GM21619 (cell line): ENCODE results near the gene LCE6A.

Source experiments
- ATAC-seq: cut with Tn5 transposase; IDR thresholded peaks from one replicate; pipeline ENCODE4 v1.9.1; 2021; ENCODE audit not compliant: unreplicated experiment

The LCE6A gene, protein sequence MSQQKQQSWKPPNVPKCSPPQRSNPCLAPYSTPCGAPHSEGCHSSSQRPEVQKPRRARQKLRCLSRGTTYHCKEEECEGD

DNA sequence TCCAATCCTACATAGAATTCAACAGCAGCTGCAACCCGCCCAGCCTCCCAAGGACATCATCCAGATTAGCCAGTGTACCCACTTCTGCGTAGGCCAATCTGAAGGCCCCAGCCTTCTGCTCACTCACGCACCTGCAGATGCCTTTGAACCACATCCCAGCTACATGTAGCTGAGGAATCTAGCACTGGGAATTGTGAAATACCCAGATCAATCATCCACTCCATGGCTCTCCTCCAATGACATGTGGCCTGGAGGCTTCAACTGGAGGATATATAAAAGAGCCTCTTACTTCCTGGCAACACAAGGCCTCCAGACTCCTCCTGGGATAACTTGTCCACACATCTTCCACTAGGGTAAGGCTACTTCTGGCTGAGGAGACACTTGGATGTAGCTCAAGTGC lies at the start of gene LCE6A:
TSS of gene LCE6A (plus strand) at position 301 of the 400 bp plus-strand sequence. CDS start 665 bp downstream, outside the sequence.
- no peak for ATAC-seq

DNA sequence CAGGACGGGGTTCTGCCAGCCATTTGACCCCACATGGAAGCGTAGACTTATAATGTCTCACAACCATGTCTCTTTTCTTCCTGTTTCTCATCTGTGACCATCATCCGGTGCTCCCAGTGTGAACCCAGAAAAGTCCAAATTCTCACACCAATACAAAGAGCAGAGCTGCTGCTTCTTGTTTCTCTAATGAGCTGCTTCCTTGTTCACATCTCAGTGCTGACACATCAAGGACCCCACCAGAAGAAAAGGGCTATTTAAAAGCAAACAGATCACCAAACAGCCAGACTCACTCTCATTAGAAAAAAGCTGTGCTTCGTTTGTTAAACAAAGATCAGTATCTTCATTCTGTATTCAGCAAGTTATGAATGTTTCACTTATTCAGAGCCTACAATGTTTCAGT lies 47.0 kb upstream of the LCE6A start:
- no peak for ATAC-seq

DNA sequence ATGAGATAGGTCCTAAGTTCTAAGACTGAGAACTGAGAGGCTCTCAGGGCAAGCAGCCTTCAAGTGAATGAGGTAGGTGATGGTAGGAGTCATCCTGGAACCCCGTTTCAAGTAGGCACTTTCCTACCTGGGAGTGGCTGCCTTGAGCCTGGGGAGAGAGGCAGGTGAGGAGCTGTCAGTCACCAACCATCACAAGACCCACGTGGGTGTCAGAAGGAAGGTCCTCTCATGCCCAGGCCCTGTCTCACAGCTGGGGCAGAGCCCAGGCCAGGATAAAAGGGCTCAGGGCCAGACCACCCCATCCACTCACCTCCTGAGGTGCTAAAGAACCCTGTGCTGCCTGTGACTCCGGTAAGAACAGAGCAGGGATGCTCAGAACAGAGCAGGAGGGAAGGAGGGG lies 46.2 kb upstream of the LCE6A start, which contains the start of gene LCE1D:
TSS of gene LCE1D (plus strand) at position 301 of the 400 bp plus-strand sequence. CDS start 1,074 bp downstream, outside the sequence.
- ATAC-seq: no peak

DNA sequence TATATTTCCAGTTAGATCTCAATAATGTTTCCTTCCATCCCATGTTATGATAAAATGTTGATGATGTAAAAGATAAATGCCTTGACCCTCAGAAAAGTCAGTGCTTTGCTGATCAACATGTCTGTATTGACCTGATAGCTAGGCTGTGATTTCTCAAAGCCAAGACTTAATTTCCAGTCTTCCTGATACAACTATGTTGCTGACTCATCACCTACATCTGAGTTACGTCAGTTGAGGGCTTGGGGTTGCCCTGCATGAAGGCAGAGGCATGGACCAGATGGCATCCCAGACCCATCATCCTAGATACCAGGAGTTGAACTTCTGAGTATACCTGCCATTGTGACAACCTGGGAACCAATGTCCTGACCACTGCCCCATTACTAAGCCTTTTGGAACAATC lies 41.3 kb upstream of the LCE6A start:
- no peak for ATAC-seq

DNA sequence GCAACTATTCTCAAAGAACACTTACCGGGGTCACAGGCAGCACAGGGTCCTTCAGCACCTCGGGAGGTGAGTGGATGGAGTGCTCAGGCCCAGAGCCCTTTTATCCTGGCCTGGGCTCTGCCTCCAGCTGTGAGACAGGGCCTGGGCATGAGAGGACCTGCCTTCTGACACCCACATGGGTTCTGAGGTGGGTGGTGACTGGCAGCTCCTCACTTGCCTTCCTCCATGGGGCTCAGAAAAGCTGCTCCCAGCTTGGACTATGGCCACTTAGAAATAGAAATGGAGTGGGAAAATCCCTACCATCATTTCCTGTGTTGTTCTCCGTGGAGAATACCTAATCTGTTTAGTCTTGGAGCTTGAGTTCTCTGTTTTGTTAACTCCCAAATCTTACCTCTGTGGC lies 36.1 kb upstream of the LCE6A start, which contains the start of gene LCE1C:
TSS of gene LCE1C (minus strand) at position 76 of the 400 bp plus-strand sequence. CDS start 1,173 bp downstream, outside the sequence.
- no peak for ATAC-seq

DNA sequence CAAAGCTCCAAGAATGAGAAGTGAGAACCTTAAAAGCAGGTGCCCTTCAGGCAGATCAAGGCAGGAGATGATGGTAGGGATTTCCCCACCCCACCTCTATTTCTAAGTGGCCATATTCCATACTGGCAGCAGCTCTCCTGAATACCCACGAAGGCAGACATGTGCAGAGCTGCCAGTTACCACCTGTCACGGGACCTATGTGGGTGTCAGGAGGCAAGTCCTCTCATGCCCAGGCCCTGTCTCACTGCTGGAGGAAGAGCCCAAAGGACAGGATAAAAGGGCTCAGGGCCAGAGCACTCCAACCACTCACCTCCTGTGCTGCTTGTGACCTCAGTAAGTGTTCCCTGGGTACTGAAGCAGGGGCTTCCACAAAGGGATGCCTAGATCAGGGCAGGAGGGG lies 31.6 kb upstream of the LCE6A start:
- ATAC-seq: no peak

DNA sequence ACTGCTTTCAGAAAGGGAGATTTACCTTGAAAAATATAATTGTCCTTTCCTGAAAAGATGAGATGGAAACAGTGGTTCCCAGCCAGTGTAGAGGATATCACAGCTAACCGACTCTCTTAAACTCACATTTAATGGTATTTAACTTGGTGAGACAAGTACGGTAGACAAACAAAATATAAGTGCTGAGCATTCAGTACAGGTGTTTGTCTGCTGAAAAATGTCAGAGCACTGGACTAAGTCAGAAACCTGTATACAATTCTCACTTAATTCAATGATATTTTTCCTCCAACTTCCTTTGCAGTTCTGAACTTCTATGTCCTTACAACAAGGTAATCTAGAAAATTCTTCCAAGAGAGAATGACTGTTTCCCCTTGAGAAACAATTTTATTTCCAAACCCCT lies 31.0 kb upstream of the LCE6A start, which contains the start of gene LCE1B:
TSS of gene LCE1B (plus strand) at position 301 of the 400 bp plus-strand sequence. CDS start 476 bp downstream, outside the sequence.
- no peak for ATAC-seq

DNA sequence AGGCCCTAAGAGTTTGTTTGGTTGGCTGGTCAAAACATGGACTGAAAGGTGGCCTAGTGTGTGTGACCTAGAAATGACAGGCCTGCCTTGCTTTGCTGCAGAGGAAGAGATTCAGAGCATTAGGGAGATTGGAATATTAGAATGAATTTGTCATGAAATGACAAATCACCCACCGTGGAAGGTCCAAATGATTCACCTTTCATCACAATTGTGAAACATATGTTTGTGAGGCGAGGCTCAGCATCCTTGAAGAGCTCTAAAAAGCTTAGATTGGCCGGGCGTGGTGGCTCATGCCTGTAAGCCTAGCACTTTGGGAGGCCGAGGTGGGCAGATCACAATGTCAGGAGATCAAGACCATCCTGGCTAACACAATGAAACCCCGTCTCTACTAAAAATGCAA lies 25.3 kb upstream of the LCE6A start:
- no peak for ATAC-seq

DNA sequence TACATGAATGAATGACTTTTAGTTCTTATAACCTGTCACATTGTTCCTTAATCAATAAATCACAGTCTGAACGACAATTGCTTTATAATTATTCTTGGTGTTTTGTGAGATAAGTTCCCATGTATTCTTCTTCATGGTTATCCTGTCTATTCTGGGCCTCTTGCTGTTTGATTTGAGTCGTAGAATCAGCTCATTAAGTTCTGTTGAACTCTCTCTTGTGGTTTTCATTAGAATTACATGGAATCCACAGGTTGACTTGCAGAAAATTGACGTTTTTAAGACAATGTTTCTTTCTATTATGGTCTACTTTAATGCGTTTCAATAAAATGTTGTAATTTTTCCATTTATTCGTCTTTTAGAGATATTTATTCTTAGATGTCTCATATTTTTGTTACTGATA lies 19.4 kb upstream of the LCE6A start:
- no peak for ATAC-seq

DNA sequence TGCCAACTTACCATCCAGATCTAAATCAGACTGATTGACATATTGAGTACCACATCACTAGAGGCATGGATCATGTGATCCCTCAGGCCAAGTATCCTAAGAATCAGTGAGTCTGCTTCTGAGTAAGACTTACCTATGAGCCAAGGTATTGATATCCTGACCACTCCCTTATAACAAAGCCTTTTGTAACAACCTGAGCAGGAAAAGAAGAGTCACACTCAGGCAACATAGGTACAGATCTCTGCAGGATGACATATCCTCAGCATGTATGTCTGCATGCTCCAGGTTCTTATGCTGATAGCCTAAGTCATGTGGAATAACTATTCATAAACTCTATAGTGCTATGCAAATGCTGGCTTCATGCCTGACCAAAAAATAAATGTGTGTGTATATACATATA lies 17.7 kb upstream of the LCE6A start:
- no peak for ATAC-seq

DNA sequence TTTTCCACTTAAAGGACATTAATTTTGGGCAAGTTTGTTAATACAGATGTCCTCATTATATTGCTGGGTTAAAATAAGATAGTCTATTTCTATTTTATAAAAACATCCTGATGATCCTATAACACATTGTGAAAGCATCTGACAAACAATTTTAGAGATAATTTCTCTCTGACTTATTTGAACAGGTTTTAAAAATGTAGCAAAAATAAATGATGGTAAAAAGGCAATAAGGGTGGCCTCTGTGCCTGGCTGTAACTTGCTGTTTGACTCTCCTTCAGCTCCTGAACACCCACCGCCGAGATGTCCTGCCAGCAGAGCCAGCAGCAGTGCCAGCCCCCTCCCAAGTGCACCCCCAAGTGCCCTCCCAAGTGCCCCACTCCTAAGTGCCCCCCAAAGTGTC lies 15.5 kb upstream of the LCE6A start, which contains the start of gene LCE1A:
TSS of gene LCE1A (plus strand) at position 301 of the 400 bp plus-strand sequence. CDS start at position 301, 0 bp downstream.
- ATAC-seq: no peak

DNA sequence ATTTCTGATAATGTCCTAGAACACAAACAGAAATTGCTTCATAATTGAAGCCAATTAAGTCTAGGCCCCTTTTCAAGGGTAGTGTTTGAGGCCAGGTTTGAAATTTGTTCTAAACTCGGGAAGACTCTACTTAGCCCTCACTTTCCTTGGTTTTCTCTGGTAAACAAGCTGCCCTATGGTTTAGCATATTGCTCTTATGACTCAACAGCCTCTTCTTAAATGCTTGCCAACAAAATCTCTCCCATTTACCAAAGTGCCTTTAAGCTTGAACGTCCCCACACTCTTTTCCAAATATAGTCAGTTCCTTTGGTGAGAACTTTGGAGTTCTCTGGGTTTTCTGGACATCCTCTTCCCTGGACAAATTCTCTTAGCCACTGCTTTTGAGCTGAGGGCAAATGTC lies 5.8 kb upstream of the LCE6A start:
- no peak for ATAC-seq

DNA sequence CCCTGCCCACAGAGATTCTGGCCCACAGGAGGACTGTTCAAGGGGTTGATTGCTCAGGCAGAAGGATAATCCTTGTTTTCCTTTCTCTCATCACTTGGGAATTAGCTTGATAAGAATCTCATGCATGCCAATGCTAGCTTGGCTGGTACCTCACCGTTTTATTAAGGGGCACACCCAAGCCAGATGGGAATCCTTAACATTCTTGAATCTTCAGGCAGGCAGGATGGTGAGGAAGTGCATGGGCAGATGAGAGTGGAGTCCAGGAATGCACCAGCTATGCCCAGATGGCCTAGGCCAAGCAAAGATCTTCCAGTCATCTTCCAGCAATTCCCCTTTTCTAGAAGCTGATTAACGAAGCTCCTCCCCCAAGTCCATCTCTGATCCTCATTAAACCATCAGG lies 13.0 kb downstream of the LCE6A start:
- no peak for ATAC-seq

DNA sequence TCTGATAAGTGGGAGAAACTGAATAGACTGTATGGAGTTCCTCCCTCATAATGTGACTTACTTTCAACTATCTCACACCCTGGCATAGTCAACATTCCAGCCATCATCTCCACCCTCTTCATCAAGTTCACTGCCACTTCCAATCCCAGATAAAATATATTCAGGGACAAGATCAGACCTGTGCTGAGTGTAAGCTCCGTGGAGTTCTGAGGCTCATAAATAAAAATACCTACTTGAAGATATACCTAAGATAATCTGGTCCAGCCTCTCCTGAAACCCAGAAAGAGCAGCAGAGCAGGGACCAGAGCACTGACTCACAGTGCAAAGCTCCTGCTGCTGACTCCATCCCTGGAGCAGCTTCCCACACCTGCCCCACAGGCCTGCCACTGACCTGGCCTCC lies 15.4 kb downstream of the LCE6A start:
- no peak for ATAC-seq

DNA sequence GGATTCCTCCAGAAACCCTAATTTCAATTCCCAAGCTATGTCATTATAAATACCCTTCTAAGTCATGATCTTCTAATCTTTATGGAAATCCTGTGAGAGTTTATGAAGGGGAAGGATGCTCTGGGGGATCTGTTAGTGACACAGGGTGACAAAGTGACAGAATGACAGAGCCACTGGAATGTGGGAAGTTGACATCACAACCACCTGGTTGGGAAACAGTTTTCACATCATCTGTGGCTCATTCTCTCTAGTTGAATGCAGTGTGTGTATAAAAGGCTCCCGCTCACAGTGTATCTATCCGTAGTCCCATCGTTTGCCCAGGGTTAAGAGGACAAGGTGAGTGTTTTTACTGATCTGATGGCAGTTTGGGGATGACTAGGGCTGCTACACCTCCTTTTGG lies 17.0 kb downstream of the LCE6A start, which contains the start of gene LCE7A:
TSS of gene LCE7A (plus strand) at position 301 of the 400 bp plus-strand sequence. CDS start 702 bp downstream, outside the sequence.
- no peak for ATAC-seq

DNA sequence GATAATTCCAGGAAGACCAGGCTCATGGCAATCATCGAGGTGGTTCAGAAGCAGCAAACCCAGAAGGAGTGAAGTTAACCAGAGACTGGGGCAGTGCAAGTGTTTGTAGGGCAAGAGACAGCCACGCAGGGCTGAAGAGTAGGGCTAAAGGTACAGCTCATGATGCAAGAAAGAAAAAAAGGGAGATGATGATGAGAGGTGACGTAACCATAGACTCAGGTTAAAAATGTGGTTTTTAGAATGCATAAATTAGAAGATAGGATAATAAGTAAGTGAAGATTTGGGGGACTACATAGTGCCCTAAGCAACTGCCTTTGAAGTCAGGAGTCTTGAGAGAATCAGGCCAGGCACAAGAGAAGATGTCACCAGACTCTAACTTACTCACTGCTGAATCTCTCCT lies 17.5 kb downstream of the LCE6A start:
- ATAC-seq: no peak

DNA sequence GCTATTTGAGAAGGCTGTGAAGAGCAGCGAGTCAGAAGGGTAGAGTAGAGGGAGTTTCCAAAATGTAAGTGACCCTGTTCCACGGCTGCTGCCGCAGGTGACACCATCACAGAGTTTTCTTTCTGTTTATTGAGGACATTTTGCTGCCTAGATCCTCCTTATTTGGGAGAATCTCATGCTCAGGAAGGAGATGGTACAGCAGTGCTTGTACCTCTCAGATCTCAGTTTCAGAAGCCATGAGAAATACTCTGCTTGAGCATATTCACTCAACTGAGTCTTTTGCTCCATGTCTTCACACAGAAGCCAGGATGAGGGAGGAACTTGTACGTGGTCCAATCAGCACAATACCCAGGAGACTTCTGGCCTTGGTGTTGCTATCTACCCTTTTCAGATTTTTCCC lies 18.7 kb downstream of the LCE6A start:
- ATAC-seq: no peak

DNA sequence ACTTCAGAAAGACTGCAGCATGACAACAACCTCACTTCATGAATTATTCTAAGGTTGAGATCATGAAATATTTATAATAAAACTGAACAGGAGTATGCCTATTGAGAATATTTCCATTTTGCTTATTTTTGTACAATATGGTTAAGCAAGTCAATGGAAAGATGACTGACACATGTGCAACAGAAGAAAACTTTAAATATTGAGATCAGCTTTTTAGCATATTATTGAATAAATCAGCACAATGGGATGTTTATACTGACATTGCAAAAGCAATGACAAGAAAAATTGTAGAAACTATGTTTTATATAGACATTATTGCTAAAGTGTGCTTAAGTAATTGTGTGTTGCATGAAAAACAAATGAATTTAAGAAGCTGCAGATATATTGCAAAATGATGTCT lies 21.8 kb downstream of the LCE6A start:
- ATAC-seq: no peak

DNA sequence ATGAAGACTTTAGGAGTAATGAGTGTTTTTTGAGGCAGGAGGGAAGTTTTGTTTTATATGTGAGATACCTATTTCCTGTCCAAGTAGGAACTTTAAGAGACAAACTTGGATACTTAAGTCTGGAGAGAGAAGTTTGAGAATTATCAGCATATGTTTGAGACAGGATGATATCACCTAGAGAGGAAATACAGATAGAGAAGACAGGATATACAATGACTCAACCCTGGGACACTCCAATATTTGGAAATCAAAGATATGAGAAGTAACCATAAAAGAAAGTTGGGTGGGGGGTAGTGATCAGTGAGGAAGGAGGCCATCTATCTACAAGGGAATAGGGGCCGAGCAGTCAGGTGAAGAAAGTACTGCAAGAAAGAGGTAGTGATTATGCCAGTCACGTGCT lies 23.7 kb downstream of the LCE6A start:
- no peak for ATAC-seq

DNA sequence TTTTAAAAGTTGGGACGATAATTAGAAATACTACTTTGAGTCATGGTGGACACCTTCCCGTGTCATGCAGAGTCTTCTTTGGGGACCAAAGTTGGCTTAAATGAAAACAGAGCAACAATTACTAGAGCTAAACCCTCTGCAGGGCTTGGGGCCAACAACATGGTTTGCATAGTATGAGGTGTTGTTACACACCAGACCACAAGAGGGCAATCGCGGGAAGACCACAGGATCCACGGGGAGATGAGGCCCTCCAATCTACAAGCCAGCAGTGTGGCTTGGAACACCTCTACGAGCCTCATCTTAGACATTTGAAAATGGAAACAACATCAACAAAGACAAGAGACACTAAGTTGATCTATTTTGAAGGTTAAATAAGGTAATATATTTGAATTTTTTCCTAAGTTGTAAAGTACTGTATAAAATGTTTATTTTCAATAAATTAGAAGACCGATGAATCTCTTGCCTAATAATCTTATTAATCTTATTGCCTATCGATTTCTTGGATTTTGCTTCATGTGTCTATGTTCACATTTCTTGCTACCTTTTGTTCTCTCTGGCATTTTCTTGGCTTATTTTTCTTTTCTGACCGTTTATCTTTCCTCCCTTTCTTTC lies 27.3 kb downstream of the LCE6A start:
- peak; percentile 66 for ATAC-seq

DNA sequence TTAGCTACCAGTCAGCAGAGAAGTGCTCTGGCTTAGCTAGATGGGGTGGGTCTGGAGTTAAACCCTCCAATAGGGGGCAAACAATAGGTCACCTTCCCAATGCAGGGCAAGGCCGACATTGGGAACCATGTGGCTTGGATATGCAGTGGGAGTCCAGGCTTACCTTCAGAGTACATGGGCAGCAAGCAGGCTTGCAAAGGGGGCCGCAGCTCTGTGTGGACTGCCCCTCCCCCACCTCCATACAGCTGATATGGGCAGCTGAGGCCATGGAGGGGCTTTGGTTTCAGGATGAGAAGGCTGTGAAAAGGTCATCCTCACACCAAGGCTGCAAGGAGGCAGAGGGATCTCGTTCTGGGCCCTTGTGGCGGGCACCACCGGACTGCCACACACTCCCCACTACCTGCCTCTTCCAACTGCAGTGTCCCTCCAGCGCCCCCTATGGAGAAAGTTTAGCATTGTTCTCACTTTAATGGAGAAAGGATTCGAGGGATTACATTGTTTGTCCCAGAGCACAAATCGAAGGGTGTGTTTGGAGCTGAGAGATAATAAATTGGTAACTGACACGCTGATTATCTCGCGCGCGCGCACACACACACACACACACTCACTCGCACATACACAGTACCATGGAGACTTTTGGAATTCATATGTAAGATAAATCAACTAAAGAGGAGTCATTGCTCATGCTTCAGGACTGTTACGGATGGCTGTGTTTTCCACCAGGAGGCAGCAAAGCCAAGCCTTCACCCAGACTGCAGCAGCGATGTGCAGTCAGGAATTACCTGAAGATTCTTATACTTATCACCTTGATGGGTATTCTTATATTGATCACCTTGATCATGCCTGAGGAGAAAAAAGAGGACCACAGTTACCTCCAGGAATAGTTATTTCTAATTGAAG lies 28.4 kb downstream of the LCE6A start:
- ATAC-seq: no peak

DNA sequence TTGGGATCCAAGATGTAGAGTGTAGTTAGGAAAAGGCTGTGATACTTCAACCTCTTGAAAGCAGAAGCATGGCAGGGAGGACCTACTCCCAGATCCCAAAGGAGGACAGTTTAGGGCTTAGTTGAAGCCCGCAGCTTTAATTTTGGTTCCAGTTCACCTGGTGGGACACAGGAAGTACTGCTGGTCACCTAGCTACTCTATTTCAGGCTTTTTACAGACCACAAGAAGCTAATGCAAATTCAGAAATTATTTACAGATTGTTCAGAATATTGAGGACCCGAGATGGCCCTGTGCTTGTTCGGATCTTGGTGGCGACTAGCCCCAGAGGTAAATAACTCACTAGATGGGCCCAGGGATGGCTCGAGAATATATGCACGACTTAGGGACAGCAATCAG lies 29.1 kb downstream of the LCE6A start:
- no peak for ATAC-seq
